Measurements from ENCODE around the gene RSPH4A.

DNA sequence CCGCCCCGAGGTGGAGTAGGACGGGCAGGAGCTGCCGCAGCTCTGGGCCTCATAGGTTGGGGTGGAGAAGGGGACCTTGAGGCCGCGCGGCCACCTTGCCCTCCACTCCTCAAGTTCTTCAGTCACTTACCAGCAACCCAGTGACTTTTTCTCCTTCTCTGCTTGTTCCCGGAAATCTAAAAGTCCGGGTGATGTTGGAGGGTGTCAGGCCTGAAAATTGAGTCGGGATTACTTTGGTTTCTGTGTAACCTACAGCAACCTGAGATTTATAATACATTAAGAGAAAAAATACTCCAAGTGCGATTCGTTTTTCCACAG is 44.6 kb upstream of the RSPH4A start:
- TF ChIP-seq, protein P1, sequence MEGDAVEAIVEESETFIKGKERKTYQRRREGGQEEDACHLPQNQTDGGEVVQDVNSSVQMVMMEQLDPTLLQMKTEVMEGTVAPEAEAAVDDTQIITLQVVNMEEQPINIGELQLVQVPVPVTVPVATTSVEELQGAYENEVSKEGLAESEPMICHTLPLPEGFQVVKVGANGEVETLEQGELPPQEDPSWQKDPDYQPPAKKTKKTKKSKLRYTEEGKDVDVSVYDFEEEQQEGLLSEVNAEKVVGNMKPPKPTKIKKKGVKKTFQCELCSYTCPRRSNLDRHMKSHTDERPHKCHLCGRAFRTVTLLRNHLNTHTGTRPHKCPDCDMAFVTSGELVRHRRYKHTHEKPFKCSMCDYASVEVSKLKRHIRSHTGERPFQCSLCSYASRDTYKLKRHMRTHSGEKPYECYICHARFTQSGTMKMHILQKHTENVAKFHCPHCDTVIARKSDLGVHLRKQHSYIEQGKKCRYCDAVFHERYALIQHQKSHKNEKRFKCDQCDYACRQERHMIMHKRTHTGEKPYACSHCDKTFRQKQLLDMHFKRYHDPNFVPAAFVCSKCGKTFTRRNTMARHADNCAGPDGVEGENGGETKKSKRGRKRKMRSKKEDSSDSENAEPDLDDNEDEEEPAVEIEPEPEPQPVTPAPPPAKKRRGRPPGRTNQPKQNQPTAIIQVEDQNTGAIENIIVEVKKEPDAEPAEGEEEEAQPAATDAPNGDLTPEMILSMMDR (conservative IDR thresholded peaks at IDR 0.05) = 0 out of 2 replicates have a peak, but pooled peaks have one; percentile 6
- peak; percentile 66 for TF ChIP-seq ZFX (IDR thresholded peaks at IDR 0.05)

Data from C4-2B (cell line).